GM12873 (cell line): ENCODE measurements around the gene RHBDL3.

Experiments
- TF ChIP-seq, protein P1 (sequence below): IDR thresholded peaks from 2 replicates; pipeline ENCODE4 v1.5.1; 2012; ENCODE audit warnings: low read depth, mild to moderate bottlenecking, moderate library complexity, low read length, control low read depth; ENCODE audit not compliant: insufficient read depth; ENCODE audit errors: missing control alignments

Gene RHBDL3

GRCh38 chr17:32259586-32259985 is 6.0 kb upstream of the RHBDL3 start:
- TF ChIP-seq, protein P1, sequence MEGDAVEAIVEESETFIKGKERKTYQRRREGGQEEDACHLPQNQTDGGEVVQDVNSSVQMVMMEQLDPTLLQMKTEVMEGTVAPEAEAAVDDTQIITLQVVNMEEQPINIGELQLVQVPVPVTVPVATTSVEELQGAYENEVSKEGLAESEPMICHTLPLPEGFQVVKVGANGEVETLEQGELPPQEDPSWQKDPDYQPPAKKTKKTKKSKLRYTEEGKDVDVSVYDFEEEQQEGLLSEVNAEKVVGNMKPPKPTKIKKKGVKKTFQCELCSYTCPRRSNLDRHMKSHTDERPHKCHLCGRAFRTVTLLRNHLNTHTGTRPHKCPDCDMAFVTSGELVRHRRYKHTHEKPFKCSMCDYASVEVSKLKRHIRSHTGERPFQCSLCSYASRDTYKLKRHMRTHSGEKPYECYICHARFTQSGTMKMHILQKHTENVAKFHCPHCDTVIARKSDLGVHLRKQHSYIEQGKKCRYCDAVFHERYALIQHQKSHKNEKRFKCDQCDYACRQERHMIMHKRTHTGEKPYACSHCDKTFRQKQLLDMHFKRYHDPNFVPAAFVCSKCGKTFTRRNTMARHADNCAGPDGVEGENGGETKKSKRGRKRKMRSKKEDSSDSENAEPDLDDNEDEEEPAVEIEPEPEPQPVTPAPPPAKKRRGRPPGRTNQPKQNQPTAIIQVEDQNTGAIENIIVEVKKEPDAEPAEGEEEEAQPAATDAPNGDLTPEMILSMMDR, result no peak

DNA sequence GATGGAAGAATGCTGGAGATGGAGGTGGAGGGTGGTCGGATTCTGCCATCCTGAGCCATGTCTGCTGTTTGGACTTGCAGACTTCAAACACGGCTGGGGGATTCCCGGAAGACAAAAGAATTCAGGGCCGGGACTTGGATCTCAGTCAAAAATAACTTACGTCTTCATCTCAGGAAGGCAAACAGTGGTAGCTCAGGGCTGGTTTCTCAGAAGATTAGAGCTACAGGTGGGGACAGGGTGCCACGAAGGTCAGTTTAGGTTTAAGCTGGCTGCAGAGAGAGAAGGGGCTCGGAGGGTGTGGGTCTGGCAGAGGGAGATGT is 4.3 kb upstream of the RHBDL3 start:
- TF ChIP-seq, protein P1, result no peak

- TF ChIP-seq, protein P1, result no peak
Observed at GRCh38 chr17:32261936-32262510, 3.6 kb upstream of the RHBDL3 start.

GRCh38 chr17:32264140-32264799 is 1.4 kb upstream of the RHBDL3 start:
- TF ChIP-seq, protein P1, result no peak

DNA sequence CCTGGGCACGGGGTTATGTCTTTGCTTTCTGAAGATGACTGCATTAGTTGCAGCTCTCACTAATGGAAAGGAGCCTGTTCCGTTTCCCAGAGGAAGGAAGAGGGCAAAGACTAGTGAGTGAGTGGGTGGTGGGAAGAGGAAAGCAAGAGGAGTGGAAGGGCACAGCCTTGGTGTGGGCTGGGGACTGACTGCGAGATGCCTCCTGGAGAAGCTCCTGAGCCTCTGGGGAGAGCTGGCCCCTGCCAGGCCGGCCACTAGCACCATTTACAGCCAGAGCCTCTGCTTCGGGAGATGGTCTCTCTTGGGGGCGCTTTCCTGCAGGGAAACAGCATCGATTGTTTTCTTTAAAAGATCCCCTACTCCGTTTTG is 825 bp upstream of the RHBDL3 start:
- TF ChIP-seq, protein P1, result no peak

- TF ChIP-seq, protein P1, result no peak
Observed at GRCh38 chr17:32266051-32266388, 388 bp downstream of the RHBDL3 start.

GRCh38 chr17:32266389-32267301 is 1.0 kb downstream of the RHBDL3 start:
- TF ChIP-seq, protein P1, result no peak
